IPS DF 6.9 (cell line): ENCODE results near the gene ERRFI1.

Source experiments
- DNase-seq: peaks from one replicate; pipeline ENCODE4 v3.0.0-alpha.2; 2013; ENCODE audit warnings: low read depth, low spot score
- H3K27ac ChIP-seq: one replicate; pipeline ENCODE4 v1.5.1; 2013; ENCODE audit warnings: low read length, control low read depth
- H3K27me3 ChIP-seq: 2 replicates; pipeline ENCODE4 v1.6.1; 2013; ENCODE audit warnings: mild to moderate bottlenecking, low read length; ENCODE audit not compliant: control insufficient read depth, insufficient read depth
- H3K36me3 ChIP-seq: 2 replicates; pipeline ENCODE4 v1.6.1; 2013; ENCODE audit warnings: low read length; ENCODE audit not compliant: control insufficient read depth, insufficient read depth
- H3K4me1 ChIP-seq: 2 replicates; pipeline ENCODE4 v1.6.1; 2013; ENCODE audit warnings: low read length; ENCODE audit not compliant: control insufficient read depth, insufficient read depth
- H3K4me3 ChIP-seq: 2 replicates; pipeline ENCODE4 v1.5.1; 2013; ENCODE audit warnings: mild to moderate bottlenecking, low read length
- H3K9me3 ChIP-seq: 2 replicates; pipeline ENCODE4 v1.6.1; 2013; ENCODE audit warnings: low read length, inconsistent platforms; ENCODE audit not compliant: control insufficient read depth, insufficient read depth
- WGBS: extraction: QIAGEN DNeasy Blood & Tissue Kit; methylation state at CpG from one replicate; pipeline ENCODE4 v1.1.7; 2013; ENCODE audit warnings: mixed read lengths, missing lambda C conversion rate; ENCODE audit not compliant: insufficient read length, insufficient coverage; 5-methylcytosine and 5-hydroxymethylcytosine counted together

ERRFI1 gene

GRCh38 chr1:8012955-8013354 is 13.2 kb downstream of the ERRFI1 start:
- no peaks in the 10 kb centered on the region for H3K27me3 ChIP-seq
- DNase-seq = no peak
- WGBS = no CpG with 5 or more reads among the region's 4 CpGs
- no peak overlapping the region for H3K4me3 ChIP-seq
- H3K36me3 ChIP-seq = peaks cover 18% of the 10 kb centered on the region; the same call in 1 of the 2 replicates
- H3K9me3 ChIP-seq = no peaks in the 10 kb centered on the region
- peaks cover 2% of the 10 kb centered on the region; the same call in 1 of the 2 replicates for H3K4me1 ChIP-seq
- H3K27ac ChIP-seq = no peak overlapping the region

DNA sequence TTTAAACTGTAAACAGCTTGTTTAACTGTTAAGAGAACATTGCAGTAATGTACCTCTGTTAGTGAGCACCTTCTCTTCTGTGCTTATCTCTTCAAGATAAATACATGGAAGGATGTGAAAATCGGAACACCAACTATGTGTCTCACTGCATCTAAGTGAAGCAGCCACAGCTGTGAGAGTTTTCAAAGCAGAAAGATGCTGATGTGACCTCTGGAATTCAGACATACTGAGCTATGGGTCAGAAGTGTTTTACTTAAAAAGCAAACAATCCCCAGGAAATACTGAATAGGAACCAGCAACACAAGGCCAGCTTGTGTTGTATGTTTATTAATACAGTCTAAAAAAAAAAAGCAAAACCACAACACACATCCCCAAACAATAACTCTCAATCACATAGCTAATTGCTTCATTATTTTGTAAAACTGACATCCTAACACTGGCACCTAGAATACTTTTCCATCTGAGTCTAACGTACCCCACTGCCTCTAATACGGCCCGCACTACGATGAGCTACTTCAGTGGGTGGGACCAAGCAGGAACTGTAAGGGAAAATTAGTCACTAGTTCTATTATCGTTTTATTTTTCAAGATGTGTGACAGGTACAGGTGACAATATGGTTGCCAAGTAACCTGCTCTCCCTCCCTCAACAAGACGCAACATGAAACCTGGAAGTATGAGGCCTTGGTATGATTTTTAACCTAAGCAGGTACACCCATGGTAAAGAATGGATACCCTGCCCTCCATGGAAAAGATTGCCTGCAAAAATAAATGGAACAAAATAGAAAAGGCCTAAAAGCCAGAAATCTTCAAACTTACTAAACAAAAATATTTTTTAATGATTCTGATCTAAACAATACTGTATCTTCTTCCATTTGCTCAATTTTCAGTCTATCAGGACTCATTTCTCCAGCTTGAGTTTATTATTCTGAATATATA is 13.9 kb downstream of the ERRFI1 start:
- Histone ChIP-seq H3K27ac (no peak overlapping the region), H3K9me3 (no peaks in the 10 kb centered on the region), H3K27me3 (no peaks in the 10 kb centered on the region), H3K4me1 (peaks cover 2% of the 10 kb centered on the region; the same call in 1 of the 2 replicates), H3K36me3 (peaks cover 18% of the 10 kb centered on the region; the same call in 1 of the 2 replicates), H3K4me3 (no peak overlapping the region)
- no peak for DNase-seq
- WGBS = no CpG with 5 or more reads among the region's 7 CpGs

- H3K4me1 ChIP-seq = no peaks in the 10 kb centered on the region; the same call in 1 of the 2 replicates
- WGBS = no CpG with 5 or more reads among the region's 4 CpGs
- DNase-seq = no peak
- H3K27ac ChIP-seq = no peak overlapping the region
- H3K9me3 ChIP-seq = no peaks in the 10 kb centered on the region
- no peak overlapping the region for H3K4me3 ChIP-seq
- H3K27me3 ChIP-seq = no peaks in the 10 kb centered on the region
- peaks cover 18% of the 10 kb centered on the region; the same call in 1 of the 2 replicates for H3K36me3 ChIP-seq
These were observed 15.1 kb downstream of the ERRFI1 start for GRCh38 chr1:8011016-8011415.

DNA sequence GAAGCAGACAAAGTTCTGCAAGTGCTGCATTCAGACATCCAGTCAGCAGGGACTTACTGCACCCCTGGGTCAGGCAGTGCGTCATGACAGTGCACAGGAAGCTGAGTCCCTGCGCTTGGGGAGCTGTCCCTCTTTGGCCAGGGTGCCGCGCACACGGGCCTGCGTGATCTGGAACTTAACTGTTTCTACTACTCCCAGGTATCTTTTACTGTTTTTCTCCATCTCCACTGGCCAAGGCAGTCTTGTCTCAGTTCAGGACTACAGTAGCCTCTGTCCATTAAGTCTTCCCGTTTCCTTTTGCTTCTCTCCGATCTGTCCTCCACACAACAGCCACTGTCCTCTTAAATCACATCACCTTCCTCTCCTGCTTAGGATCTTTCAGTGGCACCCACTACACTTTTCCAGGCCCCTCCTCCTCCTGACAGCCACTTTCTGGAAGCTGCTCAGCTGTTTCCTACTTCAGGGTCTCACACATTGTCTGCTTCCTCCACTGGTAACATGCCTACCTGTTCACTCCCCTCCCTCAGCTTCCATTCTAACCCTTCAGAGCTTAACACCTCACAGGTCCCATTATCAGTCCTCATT is 15.9 kb downstream of the ERRFI1 start:
- no peak overlapping the region for H3K4me3 ChIP-seq
- no peak for DNase-seq
- H3K27me3 ChIP-seq = no peaks in the 10 kb centered on the region
- WGBS = no CpG with 5 or more reads among the region's 8 CpGs
- no peaks in the 10 kb centered on the region for H3K9me3 ChIP-seq
- H3K4me1 ChIP-seq = no peaks in the 10 kb centered on the region
- no peak overlapping the region for H3K27ac ChIP-seq
- H3K36me3 ChIP-seq = peaks cover 18% of the 10 kb centered on the region; the same call in 1 of the 2 replicates

DNA sequence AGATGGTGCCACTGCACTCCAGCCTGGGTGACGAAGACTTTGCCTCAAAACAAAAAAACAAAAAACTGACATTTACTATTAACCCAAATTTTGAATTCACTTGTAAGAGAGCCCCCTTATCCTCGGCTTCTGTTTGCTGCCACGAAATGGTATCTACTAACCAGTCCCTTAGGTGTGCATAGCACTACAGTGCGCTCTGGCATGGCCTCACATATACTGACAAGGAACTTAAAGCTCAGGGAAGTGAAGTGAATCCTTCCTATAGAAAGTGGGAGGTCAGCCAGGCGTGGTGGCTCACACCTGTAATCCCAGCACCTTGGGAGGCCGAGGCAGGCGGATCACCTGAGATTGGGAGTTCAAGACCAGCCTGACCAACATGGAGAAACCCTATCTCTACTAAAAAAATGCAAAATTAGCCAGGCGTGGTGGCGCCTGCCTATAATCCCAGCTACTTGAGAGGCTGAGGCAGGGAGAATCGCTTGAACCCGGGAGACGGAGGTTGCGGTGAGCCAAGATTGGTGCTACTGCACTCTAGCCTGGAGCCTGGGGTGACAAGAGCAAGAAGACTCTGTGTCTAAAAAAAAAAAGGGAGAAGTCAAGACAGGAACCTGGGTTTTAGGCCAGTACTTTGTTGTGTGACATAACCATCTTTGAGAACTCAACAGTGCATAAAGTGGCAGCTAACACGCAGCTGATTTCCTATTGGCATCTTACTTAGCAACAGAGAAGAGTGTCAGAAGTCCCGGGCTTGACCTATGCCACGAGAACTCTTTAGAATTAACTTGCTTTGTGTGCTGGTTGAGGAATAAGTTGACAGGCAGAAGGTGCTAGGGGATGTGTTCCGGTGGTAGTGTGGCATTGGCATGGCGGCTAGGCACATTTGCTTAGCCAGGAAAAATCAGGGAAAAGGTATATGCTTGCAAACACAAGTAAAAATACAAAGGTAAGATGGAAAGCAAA is 16.8 kb downstream of the ERRFI1 start:
- H3K4me3 ChIP-seq = no peak overlapping the region
- H3K4me1 ChIP-seq = peaks cover under 1% of the 10 kb centered on the region; the same call in 1 of the 2 replicates
- DNase-seq = no peak
- no CpG with 5 or more reads among the region's 18 CpGs for WGBS
- peaks cover 16% of the 10 kb centered on the region; the same call in 1 of the 2 replicates for H3K36me3 ChIP-seq
- no peaks in the 10 kb centered on the region for H3K27me3 ChIP-seq
- H3K9me3 ChIP-seq = no peaks in the 10 kb centered on the region
- H3K27ac ChIP-seq = no peak overlapping the region

DNA sequence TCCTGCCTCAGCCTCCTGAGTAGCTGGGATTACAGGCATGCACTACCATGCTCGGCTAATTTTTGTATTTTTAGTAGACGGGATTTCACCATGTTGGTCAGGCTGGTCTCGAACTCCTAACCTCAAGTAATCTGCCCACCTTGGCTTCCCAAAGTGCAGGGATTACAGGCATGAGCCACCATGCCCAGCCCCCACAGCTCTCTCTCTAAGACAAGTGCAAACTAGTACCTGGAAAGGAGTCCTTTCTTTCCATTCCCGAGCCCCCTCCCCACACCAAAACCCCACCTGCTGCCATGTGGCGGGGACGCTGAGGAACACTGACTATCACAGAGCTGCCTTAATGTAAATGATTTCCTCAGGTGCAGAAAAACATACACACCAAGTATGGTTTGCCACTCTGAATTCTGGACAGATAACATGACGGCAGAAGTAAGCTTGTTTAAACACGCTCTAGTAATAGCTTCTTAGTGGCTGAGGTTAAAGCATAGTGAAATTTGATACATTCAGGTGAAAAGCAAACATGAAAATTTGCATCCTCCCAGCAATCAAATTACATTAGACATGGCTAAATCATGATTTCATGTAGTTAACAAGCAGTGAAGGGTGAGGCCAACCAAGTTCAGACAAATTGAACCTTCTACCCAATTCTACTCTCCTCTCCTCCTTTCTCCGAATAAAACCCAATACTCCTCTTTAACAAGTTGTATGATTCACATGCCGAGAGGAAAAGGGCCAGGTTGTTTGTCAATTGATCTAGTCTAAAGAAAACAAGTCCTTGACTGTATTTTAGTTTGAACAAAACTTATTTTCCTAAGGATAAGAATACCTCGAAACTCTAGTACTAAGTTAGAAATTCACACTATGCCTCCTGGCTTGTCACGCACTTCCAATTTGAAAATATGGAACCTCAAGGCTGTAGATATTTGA is 19.8 kb downstream of the ERRFI1 start:
- WGBS = 100% methylated on average over 1 of the region's 12 CpGs
- Histone ChIP-seq H3K27me3 (no peaks in the 10 kb centered on the region), H3K27ac (no peak overlapping the region), H3K4me3 (no peak overlapping the region), H3K9me3 (no peaks in the 10 kb centered on the region), H3K4me1 (peaks cover 4% of the 10 kb centered on the region), H3K36me3 (peaks cover 3% of the 10 kb centered on the region; the same call in 1 of the 2 replicates)
- no peak for DNase-seq

DNA sequence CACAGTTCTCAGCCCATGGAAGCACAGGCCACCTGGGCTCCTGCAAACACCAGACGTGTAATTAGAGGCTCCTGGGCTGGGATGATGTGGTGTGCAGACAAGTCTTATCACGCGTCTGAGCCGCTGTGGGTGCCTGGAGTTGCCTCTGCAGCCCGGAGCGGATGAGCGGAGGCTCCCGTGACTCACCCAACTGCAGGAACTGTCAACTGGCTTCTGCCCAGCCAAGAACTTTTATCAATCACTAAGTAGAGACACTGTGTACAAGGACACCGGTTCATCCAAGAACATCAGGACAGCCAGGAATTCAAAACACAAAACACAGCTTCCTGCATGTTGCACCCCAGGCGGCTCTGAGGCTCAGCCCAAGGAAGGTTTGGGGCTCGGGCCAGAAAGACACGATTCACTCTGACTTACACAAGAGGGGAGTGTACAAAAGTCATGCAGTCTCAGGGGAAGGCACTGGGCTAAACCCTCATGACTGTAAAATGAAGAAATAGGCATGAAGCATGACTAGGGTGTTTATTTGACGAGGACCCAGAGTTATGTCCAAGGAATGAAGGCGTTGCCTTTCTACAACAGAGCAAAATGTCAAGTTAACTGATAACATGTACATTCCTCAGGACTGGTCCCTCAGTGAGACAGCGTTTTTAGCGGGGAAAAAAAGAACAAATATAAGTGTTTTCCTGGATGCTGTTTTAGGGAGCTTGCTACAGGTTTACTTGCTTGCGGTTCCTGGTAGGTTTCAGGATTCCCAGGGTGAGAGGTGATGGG is 21.1 kb downstream of the ERRFI1 start:
- no peak overlapping the region for H3K27ac ChIP-seq
- peaks cover 4% of the 10 kb centered on the region for H3K4me1 ChIP-seq
- no peaks in the 10 kb centered on the region for H3K27me3 ChIP-seq
- H3K4me3 ChIP-seq = no peak overlapping the region
- DNase-seq = no peak
- WGBS = no CpG with 5 or more reads among the region's 17 CpGs
- no peaks in the 10 kb centered on the region for H3K36me3 ChIP-seq
- no peaks in the 10 kb centered on the region for H3K9me3 ChIP-seq

DNA sequence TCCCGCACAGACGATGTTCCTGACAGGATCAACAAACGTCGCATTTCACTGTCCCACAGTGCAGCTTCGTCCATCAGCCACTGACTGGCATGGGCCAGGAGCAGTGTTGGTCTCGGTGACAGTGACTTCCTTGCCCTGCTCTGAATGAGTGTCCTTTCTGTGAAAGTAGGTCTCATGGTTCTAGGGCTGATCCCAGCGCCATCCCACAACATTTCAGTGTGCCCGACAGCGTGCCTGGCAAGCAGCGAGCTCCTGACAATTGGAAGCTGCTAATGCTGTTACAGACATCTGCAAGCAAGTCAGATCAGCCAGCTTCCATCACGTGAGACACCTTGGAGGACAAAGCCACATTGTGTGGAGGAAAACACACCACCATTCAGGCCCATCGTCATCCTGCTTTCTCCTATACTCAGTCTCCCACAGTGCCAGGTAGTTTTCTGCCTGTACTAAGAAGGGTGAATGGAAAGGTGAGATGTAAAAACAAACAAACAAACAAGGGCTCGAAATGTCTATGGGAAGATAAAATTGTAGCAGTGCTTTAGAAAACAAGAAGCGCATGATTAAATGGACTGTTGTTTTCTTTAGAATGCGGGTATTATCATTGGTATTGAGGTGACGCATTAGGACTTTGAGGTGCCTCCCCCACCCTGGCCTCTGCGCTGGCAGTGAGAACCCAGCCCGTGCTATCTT is 21.9 kb downstream of the ERRFI1 start:
- peaks cover 4% of the 10 kb centered on the region for H3K4me1 ChIP-seq
- WGBS = no CpG with 5 or more reads among the region's 18 CpGs
- DNase-seq = no peak
- no peaks in the 10 kb centered on the region for H3K27me3 ChIP-seq
- no peaks in the 10 kb centered on the region for H3K9me3 ChIP-seq
- H3K27ac ChIP-seq = no peak overlapping the region
- H3K36me3 ChIP-seq = no peaks in the 10 kb centered on the region
- H3K4me3 ChIP-seq = no peak overlapping the region
